Activated CD4-positive, alpha-beta T cell treated with anti-CD3 and anti-CD28 coated beads, Interleukin-2, Interleukin-6, amounts not matched to agents 100 ng/mL and 50 ng/mL, durations not matched to agents 16 hours and 8 hours (primary cell): ENCODE data around the gene PRX.

Experiments
- DNase-seq: peaks from one replicate; pipeline ENCODE4 v3.0.0-alpha.2; 2020

The PRX gene

DNA sequence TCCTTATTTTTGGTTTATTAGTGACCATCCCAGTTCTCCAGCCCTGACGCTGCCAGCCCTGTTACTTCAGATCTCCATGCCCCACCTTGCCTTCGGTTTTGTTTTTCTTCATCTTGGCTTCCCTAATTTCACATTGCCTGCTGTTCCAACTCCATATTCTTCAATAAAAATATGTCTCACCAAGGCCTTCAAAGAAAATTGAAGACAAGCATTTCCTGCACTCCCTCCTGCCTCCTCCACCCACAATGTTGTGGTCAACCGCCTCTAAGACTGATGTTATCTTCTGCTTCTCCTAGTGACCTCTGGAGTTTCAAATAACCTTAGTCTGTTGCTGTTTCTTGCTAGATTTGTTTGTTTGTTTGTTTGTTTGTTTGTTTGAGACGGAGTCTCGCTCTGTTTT, 50.1 kb downstream of the PRX start:
- peak; percentile 21 for DNase-seq

DNA sequence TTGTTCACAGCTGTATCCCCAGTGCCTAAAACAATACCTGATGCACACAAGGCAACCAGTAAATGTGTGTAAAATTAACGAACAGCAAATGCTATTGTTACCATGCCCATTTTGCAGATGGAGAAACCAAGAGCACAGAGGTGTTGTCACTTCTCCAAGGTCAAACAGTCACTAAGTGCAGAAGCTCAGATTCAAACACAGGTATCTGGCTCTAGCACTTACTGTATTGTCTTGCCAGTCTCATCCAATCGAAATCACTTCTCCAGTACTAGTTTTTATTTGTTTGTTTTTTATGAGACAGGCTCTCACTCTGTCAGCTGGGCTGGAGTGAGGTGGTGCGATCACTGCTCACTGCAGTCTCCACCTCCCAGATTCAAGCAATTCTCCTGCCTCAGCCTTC, 51.0 kb downstream of the PRX start:
- DNase-seq = no peak

DNA sequence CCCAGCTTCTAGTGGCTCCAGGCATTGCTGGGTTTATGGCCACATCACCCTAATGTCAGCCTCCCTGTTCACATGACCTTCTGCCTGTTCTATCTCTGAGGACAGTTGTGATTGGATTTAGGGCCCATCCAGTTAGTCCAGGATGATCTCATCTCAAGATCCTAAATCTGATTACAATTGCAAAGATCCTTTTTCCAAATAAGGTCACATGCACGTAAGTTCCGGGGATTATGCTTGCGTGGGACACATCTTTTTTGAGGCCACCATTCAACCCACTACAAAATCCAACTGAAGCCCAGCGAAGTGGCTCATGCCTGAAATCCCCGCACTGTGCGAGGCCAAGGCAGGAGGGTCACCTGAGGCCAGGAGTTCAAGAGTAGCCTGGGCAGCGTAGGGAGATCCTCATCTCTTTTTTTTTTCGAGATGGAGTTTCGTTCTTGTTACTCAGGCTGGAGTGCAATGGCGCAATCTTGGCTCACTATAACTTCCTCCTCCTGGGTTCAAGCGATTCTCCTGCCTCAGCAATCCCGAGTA, 52.4 kb downstream of the PRX start:
- DNase-seq = no peak

DNA sequence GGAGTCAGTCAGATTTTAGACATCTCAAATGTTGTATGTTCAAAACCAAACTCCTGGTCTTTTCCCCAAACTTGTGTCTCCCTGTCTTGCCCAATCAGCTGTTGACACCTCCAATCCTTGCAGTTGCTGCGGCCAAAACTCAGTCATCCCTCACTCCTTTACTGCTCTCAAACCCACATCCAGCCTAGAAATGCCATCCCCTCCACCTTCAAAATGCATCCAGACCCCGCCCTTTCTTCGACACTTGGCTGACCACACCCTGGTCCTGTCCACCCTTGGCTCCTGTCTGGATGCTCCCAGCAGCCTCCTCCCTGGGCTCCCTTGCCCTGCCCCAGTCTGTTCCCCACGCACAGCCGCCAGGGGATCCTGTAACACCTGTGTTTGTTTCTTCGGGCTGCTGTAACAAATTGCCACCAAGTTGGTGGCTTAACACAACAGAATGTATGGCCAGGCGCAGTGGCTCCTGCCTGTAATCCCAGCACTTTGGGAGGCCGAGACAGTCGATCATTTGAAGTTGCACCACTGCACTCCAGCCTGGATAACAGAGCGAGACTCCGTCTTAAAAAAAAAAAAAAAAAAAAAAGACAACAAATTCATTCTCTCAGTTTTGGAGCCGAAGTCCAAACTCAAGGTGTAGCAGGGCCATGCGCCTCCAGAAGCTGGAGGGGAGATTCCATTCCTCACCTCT, 53.0 kb downstream of the PRX start:
- no peak for DNase-seq

DNA sequence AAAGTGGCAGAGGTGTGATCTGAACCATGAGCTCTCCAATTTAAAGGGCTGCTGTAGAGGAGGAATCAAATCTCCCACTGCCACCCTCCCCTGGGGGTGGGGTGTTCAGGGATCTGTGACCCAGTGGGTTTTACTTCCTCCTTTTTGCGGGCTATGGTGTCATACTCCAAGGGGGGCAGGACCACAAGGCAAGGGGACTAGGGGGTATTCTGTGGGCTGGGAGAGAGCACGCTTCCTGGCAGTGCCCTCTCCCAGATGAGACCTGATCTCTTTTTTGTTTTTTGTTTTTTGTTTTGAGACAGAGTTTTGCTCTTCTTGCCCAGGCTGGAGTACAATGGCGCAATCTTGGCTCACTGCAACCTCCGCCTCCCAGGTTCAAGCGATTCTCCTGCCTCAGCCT, 54.4 kb downstream of the PRX start:
- no peak for DNase-seq

DNA sequence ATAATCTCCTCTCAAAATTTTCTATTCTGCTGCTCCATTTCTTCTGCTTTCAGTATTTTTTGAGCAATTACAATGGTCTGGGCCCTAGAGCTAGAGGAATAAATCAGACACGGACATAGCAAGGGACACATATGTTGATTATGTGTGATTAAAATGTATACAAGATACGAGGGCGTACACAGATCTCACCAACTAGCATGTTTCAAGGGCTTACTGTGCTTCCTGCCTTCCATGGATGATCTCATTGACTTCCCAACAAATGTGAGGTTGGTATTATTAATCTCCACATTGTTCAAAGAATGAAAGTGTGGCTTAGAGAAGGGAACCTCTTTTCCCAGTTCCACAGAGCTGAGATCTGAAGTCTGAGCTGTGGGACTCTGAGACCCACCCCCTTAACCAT, 55.5 kb downstream of the PRX start:
- DNase-seq = no peak

DNA sequence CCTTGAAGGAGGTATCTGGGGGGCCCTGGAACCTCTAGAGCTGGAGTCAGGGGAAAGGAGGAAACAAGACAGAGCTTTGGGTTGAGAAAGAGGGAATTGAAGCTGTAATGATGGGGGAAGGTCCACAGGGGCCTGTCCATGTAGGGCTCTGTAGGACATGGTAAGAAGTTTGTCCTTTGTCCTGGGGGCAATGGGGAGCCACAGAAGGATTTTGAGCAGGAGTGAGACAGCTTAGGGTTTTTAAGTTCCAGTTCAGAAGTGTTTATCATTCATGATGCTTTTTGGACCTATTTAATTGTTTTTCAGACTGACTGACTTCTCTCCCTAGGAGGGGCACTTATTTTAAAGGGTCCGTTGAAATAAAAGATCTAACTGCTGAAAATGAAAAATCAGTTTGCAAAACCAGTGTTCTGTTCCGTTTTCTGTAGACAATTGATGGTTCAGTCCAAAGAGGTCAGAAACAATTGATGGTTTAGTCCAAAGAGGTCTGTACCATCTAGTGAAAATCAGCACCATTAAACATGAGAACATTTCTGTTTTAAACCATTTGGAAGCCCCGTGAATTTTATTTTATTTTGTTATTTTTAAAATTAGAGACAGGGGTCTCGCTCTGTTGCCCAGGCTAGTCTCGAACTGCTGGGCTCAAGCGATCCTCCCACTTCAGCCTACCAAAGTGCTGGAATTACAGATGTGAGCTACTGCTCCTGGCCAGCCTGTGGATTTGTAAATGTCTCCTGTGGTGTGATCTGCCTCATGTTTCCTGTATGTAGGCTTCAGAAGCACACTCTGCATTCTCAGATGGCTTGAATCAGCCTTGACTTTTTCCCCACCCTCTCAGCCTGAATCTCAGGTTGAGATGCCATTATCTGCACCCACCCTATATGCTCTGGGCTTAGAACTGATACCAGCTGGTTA, 56.2 kb downstream of the PRX start:
- no peak for DNase-seq

DNA sequence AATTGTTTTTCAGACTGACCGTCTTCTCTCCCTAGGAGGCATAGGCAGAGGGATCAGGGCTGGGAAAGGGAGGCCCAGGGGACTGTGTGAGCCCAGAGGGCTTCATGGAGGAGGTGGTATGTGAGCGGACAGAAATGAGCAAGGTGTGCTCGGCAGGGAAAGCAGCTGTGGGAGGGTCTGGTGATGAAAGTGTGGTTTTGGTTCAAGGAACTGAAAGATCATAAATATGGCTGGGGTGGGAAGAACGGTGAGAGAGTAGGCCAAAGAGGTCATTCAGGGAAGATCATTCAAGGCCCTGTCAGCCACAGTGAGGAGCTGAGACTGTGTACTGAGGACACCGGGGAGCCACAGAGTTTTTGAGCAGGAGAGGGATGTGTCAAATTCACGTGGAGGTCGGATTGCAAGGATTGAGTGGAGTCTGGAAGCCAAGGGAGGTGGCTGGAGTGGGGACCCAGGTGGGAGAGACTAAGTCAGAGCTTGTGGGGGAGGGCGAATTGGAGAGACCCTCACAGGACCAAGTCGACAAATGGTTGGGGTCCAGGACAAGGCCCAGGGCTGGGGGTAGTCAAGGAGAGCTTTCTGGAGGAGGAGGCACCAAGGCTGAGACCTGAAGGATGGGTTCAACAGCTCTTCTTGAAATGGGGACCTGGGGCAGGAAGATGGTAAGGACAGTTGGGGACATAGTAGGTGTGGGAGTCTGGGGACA, 57.0 kb downstream of the PRX start:
- DNase-seq = no peak

DNA sequence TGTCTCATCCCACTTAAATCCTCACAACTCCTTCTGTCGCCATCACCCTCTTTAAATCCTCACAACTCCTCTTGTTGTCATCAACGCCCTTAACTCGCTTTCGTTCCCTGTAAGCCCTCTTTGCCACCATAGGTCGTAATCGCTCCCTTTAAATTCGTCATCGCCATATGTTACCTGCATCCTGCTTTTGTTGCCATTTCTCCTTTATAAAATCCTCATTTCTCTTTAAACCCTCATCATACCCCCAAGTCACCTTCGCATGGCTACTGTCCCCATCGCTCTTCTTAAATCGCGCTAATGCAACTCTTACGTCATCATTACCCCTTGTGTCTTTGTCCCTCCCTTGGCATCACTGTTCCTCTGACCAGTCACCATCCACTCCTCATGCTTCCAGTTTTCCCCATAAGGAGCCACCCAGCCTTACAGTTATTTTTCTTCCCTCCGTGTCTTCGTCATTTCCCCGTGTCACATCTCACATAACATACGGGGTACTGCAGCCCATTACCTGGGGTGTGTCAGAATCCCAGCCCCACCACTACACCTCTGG, 64.1 kb downstream of the PRX start:
- DNase-seq = peak; percentile 28

DNA sequence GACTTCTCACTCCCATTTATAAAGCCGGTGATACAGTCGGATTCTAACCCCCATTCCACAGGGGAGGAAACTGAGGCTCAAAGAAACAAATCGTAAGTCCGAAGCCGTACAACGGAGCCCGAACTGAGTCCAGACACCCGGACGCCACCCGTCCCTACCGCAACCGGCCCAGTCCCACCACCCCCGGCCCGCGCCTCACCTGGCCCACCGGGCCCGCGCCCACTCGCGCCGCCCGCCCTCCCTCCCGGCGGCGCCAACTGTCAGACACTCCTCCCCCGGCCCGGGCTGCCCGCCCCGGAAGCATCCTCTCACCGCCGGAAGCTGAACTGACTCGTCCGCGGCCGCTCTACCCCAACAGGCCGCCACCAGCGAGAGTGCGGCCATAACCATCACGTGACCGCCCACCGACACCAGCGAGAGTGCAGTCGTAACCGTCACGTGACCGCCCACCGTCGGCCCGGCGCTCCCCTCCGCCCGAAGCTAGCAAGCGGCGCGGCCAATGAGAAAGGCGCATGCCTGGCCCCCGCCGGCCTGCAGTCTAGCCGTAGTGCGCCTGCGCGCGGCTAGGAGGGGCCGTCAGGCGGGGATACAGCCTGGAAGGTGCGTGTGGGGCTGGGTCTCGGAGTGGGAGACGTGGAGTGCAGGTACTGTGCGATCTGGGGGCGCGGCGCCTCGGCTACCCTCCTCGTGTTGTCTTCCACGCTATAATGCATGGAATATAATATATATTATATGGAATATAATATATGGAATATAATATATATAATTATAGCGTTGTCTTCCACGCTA, 64.9 kb downstream of the PRX start, which contains the start of the genes C19orf47 and PLD3:
TSS of gene C19orf47 (minus strand) at position 273 of the 789 bp plus-strand sequence. CDS start 6,540 bp downstream, outside the sequence.
TSS of gene PLD3 (plus strand) at position 571 of the 789 bp plus-strand sequence. CDS start 17,789 bp downstream, outside the sequence.
- DNase-seq = peak; percentile 99

DNA sequence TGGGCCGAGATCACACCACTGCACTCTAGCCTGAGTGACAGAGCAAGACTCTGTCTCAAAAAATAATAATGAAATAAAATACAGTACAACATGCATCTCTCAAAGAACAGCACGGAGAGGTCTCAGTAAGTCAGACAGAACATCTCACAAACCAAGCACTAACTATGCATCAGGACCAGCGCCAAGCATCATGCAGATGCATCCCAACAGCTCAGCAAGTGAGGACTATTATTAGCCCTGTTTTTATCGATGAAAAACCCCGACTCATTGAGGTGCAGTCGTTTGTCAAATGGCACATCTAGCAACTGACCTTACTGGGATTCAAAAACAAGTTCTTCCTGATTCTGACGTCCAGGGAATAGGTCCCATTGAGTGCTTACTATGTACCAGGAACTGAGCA, 68.8 kb downstream of the PRX start:
- no peak for DNase-seq
